ACC112 (cell line): Measurements from ENCODE around the gene ITFG2.

Experiments used
- H2AFZ ChIP-seq: fragments of 200-600 bp; sonication (generic); one replicate; pipeline ENCODE4 v1.6.0; 2017; ENCODE audit warnings: antibody characterized with exemption, low read length; ENCODE audit not compliant: unreplicated experiment
- H3K27ac ChIP-seq: fragments of 200-600 bp; sonication (generic); 2 replicates; pipeline ENCODE4 v1.5.1; 2014; ENCODE audit warnings: low read depth, mild to moderate bottlenecking, antibody characterized with exemption, low read length, moderate library complexity
- H3K27me3 ChIP-seq: fragments of 200-600 bp; sonication (generic); 2 replicates; pipeline ENCODE4 v1.6.1; 2014; ENCODE audit warnings: mild to moderate bottlenecking, antibody characterized with exemption, low read length, moderate library complexity, mixed read lengths; ENCODE audit not compliant: insufficient read depth
- H3K36me3 ChIP-seq: fragments of 200-600 bp; sonication (generic); 2 replicates; pipeline ENCODE4 v1.6.1; 2016; ENCODE audit warnings: mild to moderate bottlenecking, antibody characterized with exemption, low read length, moderate library complexity, mixed read lengths; ENCODE audit not compliant: insufficient read depth
- H3K4me1 ChIP-seq: fragments of 200-600 bp; sonication (generic); one replicate; pipeline ENCODE4 v1.6.1; 2016; ENCODE audit warnings: low read length, mixed read lengths; ENCODE audit not compliant: insufficient read depth, unreplicated experiment, control insufficient read depth
- H3K4me3 ChIP-seq: fragments of 200-600 bp; sonication (generic); 2 replicates; pipeline ENCODE4 v1.5.1; 2014; ENCODE audit warnings: mild to moderate bottlenecking, low read depth, low read length
- H3K79me2 ChIP-seq: fragments of 200-600 bp; sonication (generic); one replicate; pipeline ENCODE4 v1.6.0; 2016; ENCODE audit warnings: low read length; ENCODE audit not compliant: control insufficient read depth, unreplicated experiment, insufficient read depth

The ITFG2 gene

GRCh38 chr12:2851931-2852330 lies 39.5 kb downstream of the ITFG2 start:
- H2AFZ ChIP-seq: no peak overlapping the region
- H3K36me3 ChIP-seq: no peaks in the 10 kb centered on the region

GRCh38 chr12:2853626-2854025 lies 41.2 kb downstream of the ITFG2 start:
- no peaks in the 10 kb centered on the region for H3K79me2 ChIP-seq
- no peaks in the 10 kb centered on the region for H3K36me3 ChIP-seq
- H3K27ac ChIP-seq: no peak overlapping the region
- no peak overlapping the region for H3K4me3 ChIP-seq
- H3K4me1 ChIP-seq: peaks cover 8% of the 10 kb centered on the region
- H2AFZ ChIP-seq: no peak overlapping the region
- H3K27me3 ChIP-seq: no peaks in the 10 kb centered on the region

More at GRCh38 chr12:2851931-2852330, 39.5 kb downstream of the ITFG2 start:
- peaks cover 8% of the 10 kb centered on the region for H3K4me1 ChIP-seq
- H3K79me2 ChIP-seq: no peaks in the 10 kb centered on the region
- no peaks in the 10 kb centered on the region for H3K27me3 ChIP-seq
- H3K4me3 ChIP-seq: no peak overlapping the region
- no peak overlapping the region for H3K27ac ChIP-seq

- Histone ChIP-seq H2AFZ (no peak overlapping the region), H3K4me1 (peaks cover 1% of the 10 kb centered on the region), H3K27me3 (no peaks in the 10 kb centered on the region), H3K79me2 (no peaks in the 10 kb centered on the region), H3K27ac (no peak overlapping the region), H3K4me3 (no peak overlapping the region), H3K36me3 (no peaks in the 10 kb centered on the region)
Observed at GRCh38 chr12:2854669-2855453, 42.4 kb downstream of the ITFG2 start.

GRCh38 chr12:2855546-2855945 lies 43.1 kb downstream of the ITFG2 start:
- Histone ChIP-seq H3K79me2 (no peaks in the 10 kb centered on the region), H3K4me1 (no peaks in the 10 kb centered on the region), H2AFZ (no peak overlapping the region), H3K27me3 (no peaks in the 10 kb centered on the region), H3K27ac (no peak overlapping the region), H3K36me3 (no peaks in the 10 kb centered on the region), H3K4me3 (no peak overlapping the region)

GRCh38 chr12:2856051-2856450 lies 43.6 kb downstream of the ITFG2 start:
- Histone ChIP-seq H3K27ac (no peak overlapping the region), H3K4me1 (no peaks in the 10 kb centered on the region), H3K79me2 (no peaks in the 10 kb centered on the region), H3K4me3 (no peak overlapping the region), H3K27me3 (no peaks in the 10 kb centered on the region), H2AFZ (no peak overlapping the region), H3K36me3 (no peaks in the 10 kb centered on the region)

- no peak within 1 kb of the TSS for H3K27ac ChIP-seq
- no peaks in the 10 kb centered on the region for H3K79me2 ChIP-seq
- no peaks in the 10 kb centered on the region for H3K27me3 ChIP-seq
- no peak within 1 kb of the TSS for H2AFZ ChIP-seq
- no peaks in the 10 kb centered on the region for H3K4me1 ChIP-seq
- no peak within 1 kb of the TSS for H3K4me3 ChIP-seq
- no peaks in the 10 kb centered on the region for H3K36me3 ChIP-seq
Observed at GRCh38 chr12:2857021-2857431, 44.6 kb downstream of the ITFG2 start, which contains the start of gene TEX52. Gene TEX52 (minus strand): TSS chr12:2857039. CDS start chr12:2857026, 13 bp downstream.

GRCh38 chr12:2857576-2857975 lies 45.1 kb downstream of the ITFG2 start:
- H3K4me3 ChIP-seq: no peak overlapping the region
- H3K27ac ChIP-seq: no peak overlapping the region
- no peaks in the 10 kb centered on the region for H3K4me1 ChIP-seq
- no peaks in the 10 kb centered on the region for H3K79me2 ChIP-seq
- H2AFZ ChIP-seq: no peak overlapping the region
- H3K27me3 ChIP-seq: no peaks in the 10 kb centered on the region
- no peaks in the 10 kb centered on the region for H3K36me3 ChIP-seq

GRCh38 chr12:2858334-2858733 lies 45.9 kb downstream of the ITFG2 start:
- H2AFZ ChIP-seq: no peak overlapping the region
- peaks cover 4% of the 10 kb centered on the region; the same call in 1 of the 2 replicates for H3K36me3 ChIP-seq
- no peak overlapping the region for H3K27ac ChIP-seq
- no peaks in the 10 kb centered on the region for H3K79me2 ChIP-seq
- no peaks in the 10 kb centered on the region for H3K4me1 ChIP-seq
- H3K27me3 ChIP-seq: no peaks in the 10 kb centered on the region
- H3K4me3 ChIP-seq: no peak overlapping the region

- peaks cover 7% of the 10 kb centered on the region; the same call in 1 of the 2 replicates for H3K36me3 ChIP-seq
- H3K27me3 ChIP-seq: no peaks in the 10 kb centered on the region
- no peaks in the 10 kb centered on the region for H3K4me1 ChIP-seq
- H3K79me2 ChIP-seq: no peaks in the 10 kb centered on the region
- H3K27ac ChIP-seq: no peak overlapping the region
- no peak overlapping the region for H3K4me3 ChIP-seq
- H2AFZ ChIP-seq: no peak overlapping the region
Observed at GRCh38 chr12:2858944-2859421, 46.5 kb downstream of the ITFG2 start.

GRCh38 chr12:2860170-2860569 lies 47.7 kb downstream of the ITFG2 start:
- peaks cover 9% of the 10 kb centered on the region; the same call in 1 of the 2 replicates for H3K36me3 ChIP-seq

GRCh38 chr12:2862876-2863275 lies 50.4 kb downstream of the ITFG2 start:
- H2AFZ ChIP-seq: no peak overlapping the region
- H3K4me1 ChIP-seq: no peaks in the 10 kb centered on the region
- no peak overlapping the region for H3K27ac ChIP-seq
- no peak overlapping the region for H3K4me3 ChIP-seq
- no peaks in the 10 kb centered on the region for H3K27me3 ChIP-seq
- H3K36me3 ChIP-seq: peaks cover 9% of the 10 kb centered on the region; the same call in 1 of the 2 replicates
- no peaks in the 10 kb centered on the region for H3K79me2 ChIP-seq

More at GRCh38 chr12:2860170-2860569, 47.7 kb downstream of the ITFG2 start:
- no peak overlapping the region for H3K27ac ChIP-seq
- no peaks in the 10 kb centered on the region for H3K27me3 ChIP-seq
- H3K4me1 ChIP-seq: no peaks in the 10 kb centered on the region
- H3K79me2 ChIP-seq: no peaks in the 10 kb centered on the region
- H3K4me3 ChIP-seq: no peak overlapping the region
- no peak overlapping the region for H2AFZ ChIP-seq
